ENCODE data around the gene LMOD3. TPM values are rescaled to one million over a fixed set of nuclear protein-coding genes. Genes with fewer than 3 reads are reported as not detected.

LMOD3 gene
- total and polyA plus RNA-seq, 2 of the 8 experiments (the other 6 are each of a cell fraction or from before 2014, with no cell fraction given), result not detected

DNA sequence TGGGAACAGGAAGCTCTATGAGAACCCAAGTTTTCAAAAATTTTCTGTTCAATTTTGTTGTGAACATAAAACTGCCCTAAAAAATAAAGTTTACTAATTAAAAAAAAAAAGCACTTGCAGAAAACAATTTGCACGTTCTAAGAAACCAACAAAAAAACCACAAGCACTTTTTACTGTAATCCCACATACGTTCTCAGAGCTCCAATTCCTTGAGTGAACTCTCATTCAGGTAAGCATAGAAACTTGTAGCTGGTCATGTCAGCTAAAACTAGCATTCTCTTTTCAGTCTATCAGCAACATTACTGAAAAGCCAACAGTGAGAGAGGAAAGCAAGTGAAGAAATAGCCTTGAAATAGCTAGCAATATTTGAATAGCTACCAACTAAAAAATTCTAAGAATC is 58.8 kb downstream of the LMOD3 start (continued):
- TF ChIP-seq, protein P1, sequence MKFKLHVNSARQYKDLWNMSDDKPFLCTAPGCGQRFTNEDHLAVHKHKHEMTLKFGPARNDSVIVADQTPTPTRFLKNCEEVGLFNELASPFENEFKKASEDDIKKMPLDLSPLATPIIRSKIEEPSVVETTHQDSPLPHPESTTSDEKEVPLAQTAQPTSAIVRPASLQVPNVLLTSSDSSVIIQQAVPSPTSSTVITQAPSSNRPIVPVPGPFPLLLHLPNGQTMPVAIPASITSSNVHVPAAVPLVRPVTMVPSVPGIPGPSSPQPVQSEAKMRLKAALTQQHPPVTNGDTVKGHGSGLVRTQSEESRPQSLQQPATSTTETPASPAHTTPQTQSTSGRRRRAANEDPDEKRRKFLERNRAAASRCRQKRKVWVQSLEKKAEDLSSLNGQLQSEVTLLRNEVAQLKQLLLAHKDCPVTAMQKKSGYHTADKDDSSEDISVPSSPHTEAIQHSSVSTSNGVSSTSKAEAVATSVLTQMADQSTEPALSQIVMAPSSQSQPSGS (IDR thresholded peaks at IDR 0.05; ENCODE audit: low read length), result no peak
- TF ChIP-seq SRF (IDR thresholded peaks at IDR 0.05; ENCODE audit: low read depth, low read length) (no peak), RAD21 (IDR thresholded peaks at IDR 0.05 in 1 of 2, conservative IDR thresholded peaks at IDR 0.05 in 1 of 2; ENCODE audit: low read depth in 2 of 2, low read length in 2 of 2) (no peak), CEBPB (IDR thresholded peaks at IDR 0.05; ENCODE audit: low read depth, low read length) (no peak), GABPA (IDR thresholded peaks at IDR 0.05; ENCODE audit: borderline replicate concordance, insufficient read depth, low read length) (no peak), JUN (IDR thresholded peaks at IDR 0.05; ENCODE audit: low read depth, low read length) (no peak)
- TF ChIP-seq, protein P2, sequence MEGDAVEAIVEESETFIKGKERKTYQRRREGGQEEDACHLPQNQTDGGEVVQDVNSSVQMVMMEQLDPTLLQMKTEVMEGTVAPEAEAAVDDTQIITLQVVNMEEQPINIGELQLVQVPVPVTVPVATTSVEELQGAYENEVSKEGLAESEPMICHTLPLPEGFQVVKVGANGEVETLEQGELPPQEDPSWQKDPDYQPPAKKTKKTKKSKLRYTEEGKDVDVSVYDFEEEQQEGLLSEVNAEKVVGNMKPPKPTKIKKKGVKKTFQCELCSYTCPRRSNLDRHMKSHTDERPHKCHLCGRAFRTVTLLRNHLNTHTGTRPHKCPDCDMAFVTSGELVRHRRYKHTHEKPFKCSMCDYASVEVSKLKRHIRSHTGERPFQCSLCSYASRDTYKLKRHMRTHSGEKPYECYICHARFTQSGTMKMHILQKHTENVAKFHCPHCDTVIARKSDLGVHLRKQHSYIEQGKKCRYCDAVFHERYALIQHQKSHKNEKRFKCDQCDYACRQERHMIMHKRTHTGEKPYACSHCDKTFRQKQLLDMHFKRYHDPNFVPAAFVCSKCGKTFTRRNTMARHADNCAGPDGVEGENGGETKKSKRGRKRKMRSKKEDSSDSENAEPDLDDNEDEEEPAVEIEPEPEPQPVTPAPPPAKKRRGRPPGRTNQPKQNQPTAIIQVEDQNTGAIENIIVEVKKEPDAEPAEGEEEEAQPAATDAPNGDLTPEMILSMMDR (IDR thresholded peaks at IDR 0.05; ENCODE audit: control extremely low read depth in 1 of 3, insufficient read depth in 1 of 3, low read depth in 1 of 3, low read length in 3 of 3), result no peak

Data from H1 (cell line).